K562 (cell line): ENCODE measurements around the gene ADCY5. TPM values are rescaled to one million over a fixed set of nuclear protein-coding genes. Genes with fewer than 3 reads are reported as not detected.

Source experiments
- ATAC-seq: fragments of 200-7000 bp; cut with Tn5 transposase; 3 replicates; pipeline ENCODE4 v1.9.1; 2020; ENCODE audit warnings: moderate library complexity
- BruUV-seq: library from RNA; stranded (reverse); fragments of 400-500 nt; replicated peaks from 2 replicates; lab custom pipeline; 2021; lab: Mats Ljungman, UMichigan
- CTCF ChIA-PET: fragments of 300-600 bp; formaldehyde crosslinking; extraction: SDS; loops from one replicate; lab custom pipeline; 2021; ENCODE audit warnings: low intra/inter-chr PET ratio; lab: Yijun Ruan, JAX
- POLR2A ChIA-PET: fragments of 300-600, 350-650 bp; sonication (Branson Sonifier 250); formaldehyde crosslinking; extraction: SDS; loops from one replicate; lab custom pipeline; 2021; ENCODE audit warnings: antibody characterized with exemption, inconsistent platforms; lab: Yijun Ruan, JAX
- DNase-seq, 4 experiments: peaks; one replicate each; pipeline versions ENCODE4 v3.0.0 to v3.0.0-alpha.2; 2011 to 2018; ENCODE audit warnings: low spot score in 3 of 4, mixed read lengths in 3 of 4; ENCODE audit errors: extremely low read depth in 1 of 4
- FAIRE-seq: peaks from 2 replicates; lab custom pipeline; 2011; peaks lifted over from hg19 to GRCh38; lab: Jason Lieb, UNC
- H2AFZ ChIP-seq: 2 replicates; pipeline ENCODE4 v1.6.0; 2011; ENCODE audit warnings: low read depth, low read length, control low read depth, inconsistent platforms
- H3K27ac ChIP-seq: fragments of 200-600 bp; 3 replicates; pipeline ENCODE4 v1.8.0; 2011; ENCODE audit warnings: low read depth, mild to moderate bottlenecking, control low read depth, inconsistent platforms, low read length, moderate library complexity, mixed read lengths; ENCODE audit errors: extremely low read depth
- H3K27me3 ChIP-seq, 2 experiments: fragments of 300-600 bp in 1 of 2; 2 replicates in 1 of 2; 3 replicates in 1 of 2; pipeline versions ENCODE4 v1.6.0 to v1.8.0; 2011; ENCODE audit warnings: inconsistent platforms in 2 of 2, low read length in 2 of 2, mild to moderate bottlenecking in 1 of 2, mixed read lengths in 1 of 2, moderate library complexity in 1 of 2; ENCODE audit not compliant: control insufficient read depth in 2 of 2, insufficient read depth in 2 of 2
- H3K36me3 ChIP-seq: fragments of 300-600 bp; 3 replicates; pipeline ENCODE4 v1.8.0; 2011; ENCODE audit warnings: mild to moderate bottlenecking, low read length, inconsistent platforms; ENCODE audit not compliant: control insufficient read depth, insufficient read depth
- H3K4me1 ChIP-seq, 2 experiments: fragments of 200-600 bp in 1 of 2; replicated peaks in 1 of 2; 2 replicates in 1 of 2; 3 replicates in 1 of 2; pipeline versions ENCODE4 v1.5.1 to v1.8.0; 2011; ENCODE audit warnings: inconsistent platforms in 2 of 2, low read length in 2 of 2, mild to moderate bottlenecking in 1 of 2, mixed read lengths in 1 of 2, moderate library complexity in 1 of 2; ENCODE audit not compliant: control insufficient read depth in 2 of 2, insufficient read depth in 2 of 2
- H3K4me2 ChIP-seq: 2 replicates; pipeline ENCODE4 v1.6.1; 2011; ENCODE audit warnings: low read length, control low read depth, inconsistent platforms, mixed read lengths; ENCODE audit not compliant: insufficient read depth
- H3K4me3 ChIP-seq: fragments of 200-600 bp; sonication (generic), shearing (Covaris generic); 2 replicates; pipeline ENCODE4 v1.5.1; 2016; ENCODE audit warnings: control low read depth, inconsistent platforms
- H3K79me2 ChIP-seq: fragments of 200-600 bp; 3 replicates; pipeline ENCODE4 v1.8.0; 2011; ENCODE audit warnings: low read length, inconsistent platforms; ENCODE audit not compliant: control insufficient read depth, insufficient read depth
- H3K9ac ChIP-seq, 2 experiments: 2 replicates each; pipeline versions ENCODE4 v1.6.0 to v1.6.1; 2011; ENCODE audit warnings: low read depth in 2 of 2, low read length in 2 of 2, control low read depth in 1 of 2, inconsistent platforms in 1 of 2, mild to moderate bottlenecking in 1 of 2, mixed read lengths in 1 of 2; ENCODE audit not compliant: insufficient read depth in 1 of 2
- H3K9me1 ChIP-seq: one replicate; pipeline ENCODE4 v1.6.0; 2011; ENCODE audit warnings: inconsistent platforms, mild to moderate bottlenecking, low read length, moderate library complexity; ENCODE audit not compliant: control insufficient read depth, insufficient read depth
- H3K9me3 ChIP-seq: replicated peaks from 2 replicates; pipeline ENCODE4 v1.5.1; 2011; ENCODE audit warnings: low read depth, low read length, inconsistent platforms; ENCODE audit not compliant: control insufficient read depth, insufficient read depth
- H4K20me1 ChIP-seq: replicated peaks from 2 replicates; pipeline ENCODE4 v1.6.1; 2011; ENCODE audit warnings: low read length, inconsistent platforms, mixed read lengths; ENCODE audit not compliant: control insufficient read depth, insufficient read depth
- CREM ChIP-seq: IDR thresholded peaks from 2 replicates; pipeline ENCODE4 v1.6.1; 2014; ENCODE audit warnings: antibody characterized with exemption, low read depth
- DIDO1 ChIP-seq: fragments of 450-650 bp; IDR thresholded peaks from 2 replicates; pipeline ENCODE4 v1.6.1; 2016; ENCODE audit warnings: low read depth, missing biosample characterization, missing genetic modification characterization
- GTF2F1 ChIP-seq: IDR thresholded peaks from 2 replicates; pipeline ENCODE4 v1.6.1; 2011; ENCODE audit warnings: low read depth, low read length, improper control_type of control experiment
- KAT7 ChIP-seq: sonication (generic); formaldehyde crosslinking; IDR thresholded peaks from 2 replicates; pipeline ENCODE4 v1.8.0; 2022; ENCODE audit warnings: missing genetic modification reagents, mild to moderate bottlenecking, borderline replicate concordance
- KLF16 ChIP-seq: IDR thresholded peaks from 2 replicates; pipeline ENCODE4 v1.6.1; 2016; ENCODE audit warnings: antibody characterized with exemption
- MEIS2 ChIP-seq: fragments of 450-650 bp; IDR thresholded peaks from 2 replicates; pipeline ENCODE4 v1.6.1; 2014; ENCODE audit warnings: mild to moderate bottlenecking; ENCODE audit not compliant: partially characterized antibody
- TRIM28 ChIP-seq: fragments of 450-650 bp; IDR thresholded peaks from 2 replicates; pipeline ENCODE4 v1.6.1; 2017
- ZNF165 ChIP-seq: fragments of 250-450 bp; sonication (Bioruptor Pico); IDR thresholded peaks from 2 replicates; pipeline ENCODE4 v1.4.0; 2020; ENCODE audit warnings: borderline replicate concordance
- WGBS: fragments of 100-300 bp; shearing (Covaris generic); methylation state at CpG from one replicate; pipeline ENCODE4 v1.1.6; 2016; ENCODE audit warnings: low coverage, mixed read lengths; ENCODE audit not compliant: insufficient coverage; ENCODE audit errors: missing lambda C conversion rate; 5-methylcytosine and 5-hydroxymethylcytosine counted together
- in situ Hi-C: fragments of 300-500 bp; cut with MboI; formaldehyde crosslinking; loops from 4 replicates; pipeline ENCODE4 v1.15.0; 2018; ENCODE audit warnings: inconsistent platforms, mixed read lengths
- intact Hi-C: fragments of 100-400 bp; cut with micrococcal nuclease; formaldehyde crosslinking; loops from 2 replicates; pipeline ENCODE4 v1.14.2; 2022
- polyA plus RNA-seq, 8 experiments: library from polyadenylated mRNA; depleted of rRNA in 4 of 8; stranded (reverse) in 5 of 8; unstranded in 3 of 8; fragments of >200 nt; fragmentation: Nextera tagmentation in 2 of 8; fragmentation: Illumina TruSeq in 1 of 8; extraction: Ambion mirVana in 2 of 8; extraction: Trizol in 1 of 8; gene quantifications; 2 replicates each; pipeline versions ENCODE4 v1.2.1 to v1.2.3, GENCODE V29; 2011 to 2014; ENCODE audit warnings: inconsistent platforms in 1 of 8, missing spikeins in 1 of 8
- total RNA-seq, 7 experiments: library from RNA; depleted of rRNA in 6 of 7; stranded (reverse); fragments of >200 nt in 6 of 7; fragmentation: Illumina TruSeq in 2 of 7; extraction: Trizol in 2 of 7; gene quantifications; 2 replicates each; pipeline versions ENCODE4 v1.2.1 to v1.2.3, GENCODE V29; 2011 to 2021; ENCODE audit warnings: low replicate concordance in 1 of 7
- TF ChIP-seq, protein P1 (sequence below): sonication (generic); formaldehyde crosslinking; IDR thresholded peaks from 2 replicates; pipeline ENCODE4 v1.8.0; 2022; ENCODE audit warnings: mild to moderate bottlenecking, missing genetic modification reagents, borderline replicate concordance

ADCY5 gene
- total and polyA plus RNA-seq, 9 of the 15 experiments (the other 6 are each of a cell fraction or from before 2014, with no cell fraction given), result under 0.01 TPM; not detected in 8

DNA sequence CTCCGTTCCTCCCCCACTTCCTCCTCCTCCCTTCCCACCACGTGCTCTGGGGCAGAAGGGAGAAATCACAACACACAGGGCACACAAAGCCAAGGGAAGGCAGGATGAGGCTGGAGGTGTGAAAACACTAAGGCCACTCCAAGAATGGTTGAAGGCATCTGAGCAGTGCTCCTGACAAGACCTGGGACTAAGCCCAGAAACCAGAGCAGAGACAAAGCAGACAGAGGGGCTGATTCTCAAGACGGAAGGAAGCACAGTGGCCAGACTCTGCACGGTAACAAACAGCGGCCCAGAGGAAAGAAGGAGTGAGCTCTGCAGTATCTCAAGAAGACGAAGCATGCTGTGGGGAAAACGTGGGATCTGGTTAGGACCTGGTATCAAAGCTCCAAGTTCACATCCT is 78.1 kb downstream of the ADCY5 start:
- H3K27ac ChIP-seq, result no peak overlapping the region
- FAIRE-seq (no peak), ATAC-seq (no peak), DNase-seq (no peak)
- no peaks in the 10 kb centered on the region for H3K4me1 ChIP-seq
- CTCF ChIA-PET, result no interaction called here
- H3K9me1 ChIP-seq, result no peaks in the 10 kb centered on the region
- no peaks in the 10 kb centered on the region for H3K36me3 ChIP-seq
- peaks cover 0 to 12% of the 10 kb centered on the region in 2 experiments; a peak in 2 of 5 replicates for H3K27me3 ChIP-seq
- H3K79me2 ChIP-seq, result no peaks in the 10 kb centered on the region
- no peak overlapping the region for H3K9ac ChIP-seq
- H4K20me1 ChIP-seq, result no peaks in the 10 kb centered on the region
- in situ Hi-C loops, result no loop called here
- H3K9me3 ChIP-seq, result no peaks in the 10 kb centered on the region
- no peak for TF ChIP-seq MEIS2
- no peak for TF ChIP-seq KAT7
- TF ChIP-seq KLF16, result no peak
- TF ChIP-seq GTF2F1, result no peak
- no peak for TF ChIP-seq TRIM28
- no peak for TF ChIP-seq ZNF165 (CRISPR knock-in tag)
- TF ChIP-seq, protein P1, sequence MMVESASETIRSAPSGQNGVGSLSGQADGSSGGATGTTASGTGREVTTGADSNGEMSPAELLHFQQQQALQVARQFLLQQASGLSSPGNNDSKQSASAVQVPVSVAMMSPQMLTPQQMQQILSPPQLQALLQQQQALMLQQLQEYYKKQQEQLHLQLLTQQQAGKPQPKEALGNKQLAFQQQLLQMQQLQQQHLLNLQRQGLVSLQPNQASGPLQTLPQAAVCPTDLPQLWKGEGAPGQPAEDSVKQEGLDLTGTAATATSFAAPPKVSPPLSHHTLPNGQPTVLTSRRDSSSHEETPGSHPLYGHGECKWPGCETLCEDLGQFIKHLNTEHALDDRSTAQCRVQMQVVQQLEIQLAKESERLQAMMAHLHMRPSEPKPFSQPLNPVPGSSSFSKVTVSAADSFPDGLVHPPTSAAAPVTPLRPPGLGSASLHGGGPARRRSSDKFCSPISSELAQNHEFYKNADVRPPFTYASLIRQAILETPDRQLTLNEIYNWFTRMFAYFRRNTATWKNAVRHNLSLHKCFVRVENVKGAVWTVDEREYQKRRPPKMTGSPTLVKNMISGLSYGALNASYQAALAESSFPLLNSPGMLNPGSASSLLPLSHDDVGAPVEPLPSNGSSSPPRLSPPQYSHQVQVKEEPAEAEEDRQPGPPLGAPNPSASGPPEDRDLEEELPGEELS (CRISPR knock-in tag), result no peak
- no peak for TF ChIP-seq DIDO1 (tag)
- no peak for TF ChIP-seq CREM
- TF ChIP-seq, all 486 proteins: peak for 0
- POLR2A ChIA-PET, result no interaction called here
- BruUV-seq, result no TSS peak
- WGBS, result 0% methylated on average over 5 of the region's 7 CpGs
- intact Hi-C loops, result no loop called here
- H3K4me3 ChIP-seq, result no peak overlapping the region
- no peak overlapping the region for H2AFZ ChIP-seq
- H3K4me2 ChIP-seq, result no peak overlapping the region
